Colonic mucosa (tissue), 4 donors: ENCODE measurements around the gene SEC62. TPM values are rescaled to one million over a fixed set of nuclear protein-coding genes. Genes with fewer than 3 reads are reported as not detected.

Experiments
- DNase-seq: peaks from one replicate; pipeline ENCODE4 v3.0.0-alpha.2; 2020
- H3K27ac ChIP-seq: fragments of 200-600 bp; one replicate; pipeline ENCODE4 v1.8.0; 2021
- H3K27me3 ChIP-seq: fragments of 200-600 bp; one replicate; pipeline ENCODE4 v1.8.0; 2021
- H3K36me3 ChIP-seq: fragments of 200-600 bp; one replicate; pipeline ENCODE4 v1.8.0; 2021
- H3K4me1 ChIP-seq: fragments of 200-600 bp; one replicate; pipeline ENCODE4 v1.8.0; 2021; ENCODE audit warnings: mild to moderate bottlenecking
- H3K4me3 ChIP-seq: fragments of 200-600 bp; one replicate; pipeline ENCODE4 v1.8.0; 2021
- H3K9ac ChIP-seq, 2 donors: one replicate each; pipeline ENCODE4 v1.7.0; 2013; ENCODE audit warnings: control low read depth in 2 of 2, low read depth in 2 of 2, low read length in 2 of 2
- H3K9me3 ChIP-seq: fragments of 200-600 bp; one replicate; pipeline ENCODE4 v1.8.0; 2021
- CTCF ChIP-seq: fragments of 200-600 bp; IDR thresholded peaks from one replicate; pipeline ENCODE4 v1.8.0; 2022; ENCODE audit warnings: antibody characterized with exemption, mild to moderate bottlenecking
- intact Hi-C: fragments of 100-400 bp; cut with DNase I; formaldehyde crosslinking; loops from one replicate; pipeline ENCODE4 v1.14.1; 2022
- total RNA-seq, 2 donors: library from RNA; stranded (reverse); fragmentation: NEBNext Ultra II Directional in 1 of 2; extraction: Animal tissue kit (Norgen Biotek cat#: 25700) in 1 of 2; gene quantifications; one replicate each; pipeline ENCODE4 v1.2.1, GENCODE V29; 2021
- donor health status: healthy.
- donor health status: DM: no; HTN: no; CAD: no.
- donor health status: DM: no; HTN: no; CAD: no.

Gene SEC62
- total RNA-seq, 2 donors from 2014 or later: 70.0 to 98.3 TPM

DNA sequence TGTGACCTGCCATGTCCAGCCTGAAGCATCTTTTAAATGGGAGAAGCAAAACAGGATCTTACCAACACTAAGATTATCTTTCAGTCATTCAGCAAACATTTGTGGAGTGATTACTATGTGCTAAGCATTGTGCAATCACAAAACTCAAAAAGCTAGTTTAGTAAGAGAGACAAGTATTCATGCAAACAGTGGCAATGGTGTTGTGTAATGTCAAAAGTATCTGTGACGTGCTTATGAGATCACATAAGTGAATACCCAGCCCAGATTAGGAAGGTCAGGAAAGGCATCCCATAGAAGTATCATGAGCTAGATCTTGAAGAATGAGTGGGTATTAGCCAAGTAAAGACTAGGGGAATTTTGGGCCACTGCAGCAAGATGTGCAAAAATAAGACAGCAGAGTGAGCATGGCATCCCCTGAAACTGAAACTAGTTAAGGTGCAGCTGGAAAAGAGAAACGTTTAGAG lies 32.1 kb downstream of the SEC62 start:
- no peak for DNase-seq
- H3K27ac ChIP-seq: no peak overlapping the region
- no peak for TF ChIP-seq CTCF
- intact Hi-C loops: no loop called here
- no peaks in the 10 kb centered on the region for H3K4me1 ChIP-seq
- no peaks in the 10 kb centered on the region for H3K9me3 ChIP-seq
- no peak overlapping the region for H3K9ac ChIP-seq
- H3K36me3 ChIP-seq: no peaks in the 10 kb centered on the region
- H3K4me3 ChIP-seq: no peak overlapping the region
- no peaks in the 10 kb centered on the region for H3K27me3 ChIP-seq

DNA sequence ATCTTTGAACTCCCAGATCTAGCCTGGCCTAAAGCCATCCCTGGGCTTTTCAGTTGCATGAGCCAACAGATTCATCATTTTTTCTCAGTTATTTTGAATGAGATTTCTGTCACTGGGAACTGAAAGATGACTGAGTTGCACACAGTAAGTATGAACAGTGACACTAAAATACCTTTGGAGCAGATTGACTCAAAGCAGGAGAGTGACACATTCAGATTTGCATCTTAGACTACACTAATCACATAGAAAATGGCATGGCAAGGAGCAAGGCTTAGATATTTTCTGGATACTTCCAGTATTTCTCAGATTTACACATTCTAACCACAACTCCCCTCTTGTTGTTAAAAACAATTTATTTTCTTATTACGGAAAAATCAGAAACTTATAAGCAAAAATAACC lies 32.8 kb downstream of the SEC62 start:
- no peaks in the 10 kb centered on the region for H3K4me1 ChIP-seq
- no peak for DNase-seq
- no peak overlapping the region for H3K4me3 ChIP-seq
- H3K27me3 ChIP-seq: no peaks in the 10 kb centered on the region
- H3K27ac ChIP-seq: no peak overlapping the region
- H3K36me3 ChIP-seq: no peaks in the 10 kb centered on the region
- intact Hi-C loops: no loop called here
- H3K9me3 ChIP-seq: no peaks in the 10 kb centered on the region
- no peak overlapping the region for H3K9ac ChIP-seq
- no peak for TF ChIP-seq CTCF

DNA sequence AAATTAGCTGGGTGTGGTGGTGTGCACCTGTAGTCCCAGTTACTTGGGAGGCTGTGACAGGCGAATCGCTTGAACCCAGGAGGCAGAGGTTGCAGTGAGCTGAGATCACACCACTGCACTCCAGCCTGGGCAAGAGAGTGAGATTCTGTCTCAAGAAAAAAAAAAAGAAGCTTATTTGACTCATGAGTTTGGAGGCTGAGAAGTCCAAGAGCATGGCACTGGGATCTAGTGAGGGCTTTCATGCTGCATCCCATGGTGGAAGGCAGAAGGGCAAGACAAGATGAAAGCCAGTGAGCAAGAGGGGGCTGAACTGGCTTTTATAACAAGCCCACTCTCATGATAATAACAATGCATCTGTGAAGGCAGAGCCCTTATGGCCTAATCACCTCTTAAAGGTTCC lies 33.4 kb downstream of the SEC62 start:
- no peaks in the 10 kb centered on the region for H3K4me1 ChIP-seq
- DNase-seq: no peak
- no peaks in the 10 kb centered on the region for H3K27me3 ChIP-seq
- TF ChIP-seq CTCF: no peak
- H3K4me3 ChIP-seq: no peak overlapping the region
- H3K9me3 ChIP-seq: no peaks in the 10 kb centered on the region
- no peak overlapping the region for H3K27ac ChIP-seq
- no peak overlapping the region for H3K9ac ChIP-seq
- intact Hi-C loops: no loop called here
- H3K36me3 ChIP-seq: no peaks in the 10 kb centered on the region

- Histone ChIP-seq H3K9me3 (no peaks in the 10 kb centered on the region), H3K36me3 (no peaks in the 10 kb centered on the region), H3K4me3 (no peak overlapping the region), H3K27ac (no peak overlapping the region), H3K9ac (no peak overlapping the region), H3K4me1 (no peaks in the 10 kb centered on the region), H3K27me3 (no peaks in the 10 kb centered on the region)
- DNase-seq: no peak
- intact Hi-C loops: no loop called here
- TF ChIP-seq CTCF: no peak
Observed at GRCh38 chr3:170002231-170002630, 35.6 kb downstream of the SEC62 start.

DNA sequence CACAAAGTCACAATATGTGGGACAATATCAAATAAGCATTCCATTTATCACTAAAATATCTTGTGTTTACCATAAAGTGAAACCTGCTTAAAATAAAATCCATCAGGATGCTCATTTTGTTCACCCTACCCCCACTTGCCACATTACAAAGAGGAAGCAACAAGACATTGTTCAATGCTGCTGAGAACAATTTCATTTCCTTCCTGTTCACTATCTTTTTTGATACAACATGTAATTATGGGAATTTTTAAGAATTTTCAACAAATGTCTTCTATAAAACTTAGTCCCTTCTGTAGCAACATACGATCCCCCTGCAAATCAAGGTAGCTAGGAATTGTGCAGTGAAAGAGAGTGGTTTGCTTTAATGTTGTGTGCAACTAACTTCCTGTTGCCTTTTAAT lies 36.3 kb downstream of the SEC62 start:
- Histone ChIP-seq H3K4me1 (no peaks in the 10 kb centered on the region), H3K27me3 (no peaks in the 10 kb centered on the region), H3K4me3 (no peak overlapping the region), H3K27ac (no peak overlapping the region), H3K36me3 (no peaks in the 10 kb centered on the region), H3K9ac (no peak overlapping the region), H3K9me3 (no peaks in the 10 kb centered on the region)
- intact Hi-C loops: no loop called here
- DNase-seq: no peak
- TF ChIP-seq CTCF: no peak

GRCh38 chr3:170003881-170004356 lies 37.3 kb downstream of the SEC62 start:
- Histone ChIP-seq H3K27ac (no peak overlapping the region), H3K4me1 (no peaks in the 10 kb centered on the region), H3K36me3 (no peaks in the 10 kb centered on the region), H3K9me3 (no peaks in the 10 kb centered on the region), H3K4me3 (no peak overlapping the region), H3K27me3 (no peaks in the 10 kb centered on the region), H3K9ac (no peak overlapping the region)
- intact Hi-C loops: no loop called here
- no peak for TF ChIP-seq CTCF
- no peak for DNase-seq
